GM23338 (cell line): Measurements from ENCODE around the gene FKBP1A. TPM values are rescaled to one million over a fixed set of nuclear protein-coding genes. Genes with fewer than 3 reads are reported as not detected.

ENCODE experiments used
- ATAC-seq: fragments of 200-7000 bp; cut with Tn5 transposase; 3 replicates; pipeline ENCODE4 v1.9.1; 2020
- DNase-seq: peaks from one replicate; pipeline ENCODE4 v3.0.0-alpha.2; 2015; ENCODE audit warnings: low spot score
- H2AFZ ChIP-seq: fragments of 200-600 bp; sonication (generic); 2 replicates; pipeline ENCODE4 v1.8.0; 2016; ENCODE audit warnings: antibody characterized with exemption, mild to moderate bottlenecking, moderate library complexity
- H3F3A ChIP-seq: fragments of 200-600 bp; sonication (generic); replicated peaks from 2 replicates; pipeline ENCODE4 v1.8.0; 2017; ENCODE audit warnings: antibody characterized with exemption, mixed run types, low read depth
- H3K27ac ChIP-seq: fragments of 200-600 bp; sonication (generic); 2 replicates; pipeline ENCODE4 v1.6.1; 2016; ENCODE audit warnings: low read depth
- H3K27me3 ChIP-seq: fragments of 200-600 bp; sonication (generic); 2 replicates; pipeline ENCODE4 v1.8.0; 2016; ENCODE audit warnings: mild to moderate bottlenecking, mixed run types, moderate library complexity; ENCODE audit not compliant: insufficient read depth
- H3K36me3 ChIP-seq: fragments of 200-600 bp; sonication (generic); 2 replicates; pipeline ENCODE4 v1.8.0; 2016; ENCODE audit warnings: mild to moderate bottlenecking; ENCODE audit not compliant: insufficient read depth
- H3K4me1 ChIP-seq: fragments of 200-600 bp; sonication (generic); 2 replicates; pipeline ENCODE4 v1.8.0; 2016; ENCODE audit warnings: mild to moderate bottlenecking, moderate library complexity; ENCODE audit not compliant: insufficient read depth
- H3K4me2 ChIP-seq: fragments of 200-600 bp; sonication (generic); 2 replicates; pipeline ENCODE4 v1.7.1; 2017; ENCODE audit warnings: mixed run types
- H3K4me3 ChIP-seq: fragments of 200-600 bp; sonication (generic); 2 replicates; pipeline ENCODE4 v1.6.1; 2016; ENCODE audit warnings: mixed run types
- H3K79me2 ChIP-seq: fragments of 200-600 bp; sonication (generic); replicated peaks from 2 replicates; pipeline ENCODE4 v1.8.0; 2017; ENCODE audit warnings: mild to moderate bottlenecking; ENCODE audit not compliant: insufficient read depth
- H3K9me2 ChIP-seq: fragments of 200-600 bp; sonication (generic); 2 replicates; pipeline ENCODE4 v1.8.0; 2017; ENCODE audit not compliant: insufficient read depth
- H4K20me1 ChIP-seq: fragments of 200-600 bp; sonication (generic); replicated peaks from 2 replicates; pipeline ENCODE4 v1.8.0; 2017; ENCODE audit warnings: mild to moderate bottlenecking; ENCODE audit not compliant: insufficient read depth
- H3K27ac Mint-ChIP-seq: 2 replicates; pipeline ENCODE4 v1.8.0; 2020; ENCODE audit warnings: inconsistent platforms, mild to moderate bottlenecking, moderate library complexity, mixed read lengths
- H3K27me3 Mint-ChIP-seq: 3 replicates; pipeline ENCODE4 v1.8.0; 2022; ENCODE audit warnings: low read depth, mild to moderate bottlenecking, moderate library complexity, mixed read lengths, inconsistent platforms; ENCODE audit not compliant: insufficient read depth, poor library complexity
- H3K36me3 Mint-ChIP-seq: 3 replicates; pipeline ENCODE4 v1.8.0; 2021; ENCODE audit warnings: low read depth, mild to moderate bottlenecking, inconsistent platforms, moderate library complexity, mixed read lengths
- H3K4me1 Mint-ChIP-seq: 3 replicates; pipeline ENCODE4 v1.8.0; 2020; ENCODE audit warnings: mild to moderate bottlenecking, inconsistent platforms, mixed read lengths
- H3K4me3 Mint-ChIP-seq: 3 replicates; pipeline ENCODE4 v1.8.0; 2021; ENCODE audit warnings: moderate library complexity, mild to moderate bottlenecking, inconsistent platforms, mixed read lengths
- H3K9me3 Mint-ChIP-seq: 3 replicates; pipeline ENCODE4 v1.8.0; 2020; ENCODE audit warnings: moderate library complexity, mild to moderate bottlenecking, inconsistent platforms, mixed read lengths
- CTCF ChIP-seq, 2 experiments: fragments of 200-600 bp in 1 of 2; sonication (generic) in 1 of 2; conservative IDR thresholded peaks; 2 replicates each; pipeline versions ENCODE4 v1.5.1 to v1.6.1; 2016 to 2017; ENCODE audit warnings: antibody characterized with exemption in 2 of 2, low read depth in 2 of 2, mild to moderate bottlenecking in 2 of 2, moderate library complexity in 1 of 2
- ETS1 ChIP-seq: IDR thresholded peaks from 2 replicates; pipeline ENCODE4 v1.6.1; 2016; ENCODE audit warnings: antibody characterized with exemption
- EZH2phosphoT487 ChIP-seq: fragments of 200-600 bp; sonication (generic); IDR thresholded peaks from one replicate; pipeline ENCODE4 v1.8.1; 2018; ENCODE audit warnings: antibody characterized with exemption; ENCODE audit not compliant: unreplicated experiment
- STAT1 ChIP-seq: IDR thresholded peaks from one replicate; pipeline ENCODE4 v1.6.1; 2016; ENCODE audit warnings: antibody characterized with exemption; ENCODE audit not compliant: unreplicated experiment
- ZNF114 ChIP-seq: fragments of 250-450 bp; sonication (Bioruptor Pico); IDR thresholded peaks from 2 replicates; pipeline ENCODE4 v1.5.0; 2020; ENCODE audit warnings: mild to moderate bottlenecking, moderate library complexity
- ZNF331 ChIP-seq: fragments of 250-450 bp; sonication (Bioruptor Pico); IDR thresholded peaks from 2 replicates; pipeline ENCODE4 v1.5.0; 2020; ENCODE audit warnings: low read depth, mild to moderate bottlenecking, moderate library complexity
- ZNF462 ChIP-seq: fragments of 250-450 bp; sonication (Bioruptor Pico); IDR thresholded peaks from 2 replicates; pipeline ENCODE4 v1.5.0; 2020; ENCODE audit warnings: mild to moderate bottlenecking, moderate library complexity
- polyA plus RNA-seq: library from polyadenylated mRNA; unstranded; fragments of >200 nt; fragmentation: Nextera tagmentation; extraction: Ambion mirVana; gene quantifications from 2 replicates; pipeline ENCODE4 v1.2.1, GENCODE V29; 2016
- total RNA-seq: library from RNA; depleted of rRNA; stranded (reverse); fragments of >200 nt; shearing (Covaris generic); gene quantifications from 2 replicates; pipeline ENCODE4 v1.2.3, GENCODE V29; 2014

Gene FKBP1A
- total and polyA plus RNA-seq, 2 experiments from 2014 or later, result 171 to 350 TPM

- TF ChIP-seq ZNF462 (CRISPR knock-in tag) (no peak), STAT1 (no peak), CTCF (conservative IDR thresholded peaks at IDR 0.05; ENCODE audit: low read depth in 2 of 2) (no peak), ZNF114 (CRISPR knock-in tag) (no peak)
Observed at GRCh38 chr20:1324598-1325172, 68.2 kb downstream of the FKBP1A start (continued).

GRCh38 chr20:1323830-1324597 is 68.8 kb downstream of the FKBP1A start:
- no peak overlapping the region for H3K4me3 Mint-ChIP-seq
- H3K27me3 Mint-ChIP-seq, result peaks cover 7% of the 10 kb centered on the region
- H3K9me2 ChIP-seq, result no peaks in the 10 kb centered on the region
- H2AFZ ChIP-seq, result no peak overlapping the region
- H3K9me3 Mint-ChIP-seq, result no peaks in the 10 kb centered on the region
- H3K36me3 ChIP-seq, result no peaks in the 10 kb centered on the region
- H3K4me2 ChIP-seq, result peak overlapping the region; percentile 88; the same call in 1 of the 2 replicates
- H3F3A ChIP-seq, result no peaks in the 10 kb centered on the region
- H3K27ac Mint-ChIP-seq, result no peak overlapping the region
- no peaks in the 10 kb centered on the region; the same call in 1 of the 3 replicates for H3K36me3 Mint-ChIP-seq
- H3K79me2 ChIP-seq, result peaks cover 33% of the 10 kb centered on the region
- DNase-seq (no peak), ATAC-seq (no peak)
- peaks cover 16% of the 10 kb centered on the region; the same call in 1 of the 2 replicates for H4K20me1 ChIP-seq
- peaks cover 8% of the 10 kb centered on the region; the same call in 2 of the 3 replicates for H3K4me1 Mint-ChIP-seq
- peaks cover 7% of the 10 kb centered on the region for H3K4me1 ChIP-seq
- H3K27ac ChIP-seq, result no peak overlapping the region
- no peaks in the 10 kb centered on the region for H3K27me3 ChIP-seq
- H3K4me3 ChIP-seq, result no peak overlapping the region
- no peak for TF ChIP-seq CTCF (conservative IDR thresholded peaks at IDR 0.05; ENCODE audit: low read depth in 2 of 2)
- no peak for TF ChIP-seq EZH2phosphoT487
- no peak for TF ChIP-seq ETS1
- no peak for TF ChIP-seq ZNF331 (CRISPR knock-in tag)
